GM19043 (cell line): Measurements from ENCODE around the gene METTL26.

Experiments used
- ATAC-seq: cut with Tn5 transposase; IDR thresholded peaks from one replicate; pipeline ENCODE4 v1.9.1; 2021; ENCODE audit warnings: low read depth; ENCODE audit not compliant: unreplicated experiment

Gene METTL26

DNA sequence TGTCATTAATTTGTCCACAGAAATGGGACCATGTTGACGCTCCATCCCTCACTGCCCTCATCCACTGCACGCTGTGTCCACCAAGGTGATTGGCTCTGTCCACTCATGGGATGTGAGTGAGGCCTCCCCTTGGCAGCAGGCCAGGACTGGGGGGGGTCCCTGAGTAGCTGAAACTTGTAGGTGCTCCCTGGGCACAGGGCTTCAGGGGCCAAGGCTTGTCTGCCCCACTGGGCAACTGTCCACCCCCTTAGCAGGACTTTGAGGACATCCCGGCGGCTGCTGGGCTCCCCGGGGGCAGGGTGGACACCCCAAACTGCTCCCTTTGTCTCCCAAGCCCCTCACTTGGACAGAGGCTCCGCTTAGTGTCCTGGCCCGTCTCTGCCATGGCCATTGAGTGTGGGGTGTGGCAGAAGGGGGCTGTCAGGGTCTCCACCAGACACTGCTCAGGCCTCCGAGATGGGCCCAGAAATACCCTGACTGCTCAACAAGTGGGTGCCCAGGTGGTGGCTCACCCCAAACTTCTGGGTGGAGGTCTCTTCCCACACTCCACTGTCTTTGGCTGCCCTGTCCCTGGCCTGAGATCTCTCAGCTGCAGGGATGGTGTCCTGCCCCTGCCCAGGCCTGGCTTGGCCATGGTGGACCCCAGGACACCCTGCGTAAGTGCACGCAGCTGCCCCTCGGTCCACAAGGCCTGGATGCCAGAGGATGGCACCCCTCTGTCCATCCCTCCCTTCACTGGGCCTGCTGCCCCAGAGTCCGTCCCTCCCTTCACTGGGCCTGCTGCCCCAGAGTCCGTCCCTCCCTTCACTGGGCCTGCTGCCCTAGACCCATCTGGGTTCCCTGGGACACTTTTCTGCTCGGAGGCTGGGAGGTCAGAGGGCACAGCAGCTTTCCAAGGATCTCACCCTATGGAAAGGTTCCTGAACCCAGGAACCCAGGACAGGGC lies 49.2 kb downstream of the METTL26 start:
- ATAC-seq, result no peak

DNA sequence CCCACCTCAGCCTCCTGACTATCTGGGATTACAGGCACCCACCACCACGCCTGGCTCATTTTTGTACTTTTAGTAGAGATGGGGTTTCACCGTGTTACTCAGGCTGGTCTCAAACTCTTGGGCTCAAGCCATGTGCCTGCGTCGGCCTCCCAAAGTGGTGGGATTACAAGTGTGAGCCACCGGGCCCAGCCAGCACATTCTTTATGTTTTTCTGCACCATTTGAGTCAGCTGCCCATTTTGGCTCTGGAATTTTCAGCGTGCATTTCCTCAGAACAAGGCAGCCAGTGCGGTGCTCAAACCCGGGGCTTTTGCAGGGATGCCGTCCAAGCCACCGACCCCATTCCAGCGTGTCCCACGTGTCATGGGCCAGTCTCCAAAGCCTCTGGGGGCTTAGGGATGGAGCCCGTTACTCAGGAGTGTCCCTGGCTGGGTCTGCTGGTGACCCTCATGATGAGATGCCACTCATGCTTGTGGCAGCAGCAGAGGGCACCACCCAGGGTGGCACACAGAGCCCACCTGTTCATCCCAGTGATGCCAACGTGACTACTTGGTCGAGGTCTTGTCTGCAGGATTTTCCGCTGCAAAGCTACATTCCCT lies 50.0 kb downstream of the METTL26 start:
- ATAC-seq, result no peak

DNA sequence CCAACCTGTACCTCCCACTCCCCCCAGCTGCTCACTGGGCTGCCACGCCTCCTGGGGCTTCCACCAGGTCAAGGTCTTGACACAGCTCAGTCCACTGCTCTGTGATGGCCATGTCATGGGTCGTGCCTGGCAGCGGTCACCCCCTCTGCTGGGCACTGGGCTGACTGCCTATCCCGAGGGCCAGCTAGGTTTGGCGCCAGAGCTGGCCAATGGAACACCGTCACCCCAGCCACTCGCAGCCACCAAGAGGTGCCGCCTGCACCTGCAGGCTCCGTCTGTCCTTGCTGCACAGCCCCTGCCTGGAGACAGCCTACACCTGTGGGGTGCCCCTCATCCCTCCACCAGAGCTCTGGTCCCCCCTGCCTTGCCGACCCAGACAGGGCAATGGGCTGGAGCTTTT lies 50.8 kb downstream of the METTL26 start:
- no peak for ATAC-seq
